HepG2 (cell line): ENCODE measurements around the gene NDUFS2. TPM values are rescaled to one million over a fixed set of nuclear protein-coding genes. Genes with fewer than 3 reads are reported as not detected.

Experiments used
- BRCA1 ChIP-seq: sonication (generic); formaldehyde crosslinking; IDR thresholded peaks from 2 replicates; pipeline ENCODE4 v1.4.0; 2020; ENCODE audit warnings: missing genetic modification reagents
- CC2D1A ChIP-seq: sonication (generic); formaldehyde crosslinking; IDR thresholded peaks from 2 replicates; pipeline ENCODE4 v1.8.1; 2023; ENCODE audit warnings: mild to moderate bottlenecking, missing genetic modification reagents
- CEBPG ChIP-seq: IDR thresholded peaks from 2 replicates; pipeline ENCODE4 v1.6.1; 2016
- CHD4 ChIP-seq: fragments of 200-600 bp; sonication (generic); IDR thresholded peaks from 2 replicates; pipeline ENCODE4 v1.7.0; 2017; ENCODE audit warnings: mild to moderate bottlenecking, low read length, borderline replicate concordance
- E2F1 ChIP-seq: sonication (generic); formaldehyde crosslinking; IDR thresholded peaks from 2 replicates; pipeline ENCODE4 v1.5.0; 2020; ENCODE audit warnings: missing genetic modification reagents
- ETV6 ChIP-seq: sonication (generic); formaldehyde crosslinking; conservative IDR thresholded peaks from 2 replicates; pipeline ENCODE4 v1.4.0; 2020; ENCODE audit warnings: missing genetic modification reagents
- HOXA5 ChIP-seq: sonication (generic); formaldehyde crosslinking; IDR thresholded peaks from 2 replicates; pipeline ENCODE4 v1.4.0; 2020; ENCODE audit warnings: missing genetic modification reagents
- KLF16 ChIP-seq, 2 experiments: sonication (generic) in 1 of 2; formaldehyde crosslinking in 1 of 2; IDR thresholded peaks; 2 replicates each; pipeline versions ENCODE4 v1.6.1 to v1.8.0; 2016 to 2023; ENCODE audit warnings: missing genetic modification reagents in 2 of 2, missing compliant biosample characterization in 1 of 2
- MAFK ChIP-seq, 2 experiments: IDR thresholded peaks in 1 of 2; conservative IDR thresholded peaks in 1 of 2; 2 replicates each; pipeline ENCODE4 v1.6.1; 2011; ENCODE audit warnings: improper control_type of control experiment in 2 of 2, low read length in 2 of 2
- MIER2 ChIP-seq: IDR thresholded peaks from 2 replicates; pipeline ENCODE4 v1.6.1; 2016; ENCODE audit warnings: missing biosample characterization, missing genetic modification reagents
- NFE2L2 ChIP-seq: fragments of 150-350 bp; IDR thresholded peaks from 2 replicates; pipeline ENCODE4 v1.6.1; 2014; ENCODE audit warnings: low read length
- PLSCR1 ChIP-seq: sonication (generic); formaldehyde crosslinking; IDR thresholded peaks from 2 replicates; pipeline ENCODE4 v1.5.0; 2020; ENCODE audit warnings: missing genetic modification reagents, mild to moderate bottlenecking, borderline replicate concordance
- POGK ChIP-seq: sonication (generic); formaldehyde crosslinking; conservative IDR thresholded peaks from 2 replicates; pipeline ENCODE4 v1.8.0; 2022; ENCODE audit warnings: mild to moderate bottlenecking, moderate library complexity, missing genetic modification reagents
- TAF1 ChIP-seq: sonication (generic); formaldehyde crosslinking; IDR thresholded peaks from 2 replicates; pipeline ENCODE4 v1.4.0; 2020; ENCODE audit warnings: missing genetic modification reagents
- TCF7 ChIP-seq: sonication (generic); IDR thresholded peaks from 2 replicates; pipeline ENCODE4 v1.6.1; 2016; ENCODE audit warnings: antibody characterized with exemption, low read depth
- THAP11 ChIP-seq: IDR thresholded peaks from 2 replicates; pipeline ENCODE4 v1.6.1; 2016; ENCODE audit warnings: missing biosample characterization, missing genetic modification reagents
- ZBTB10 ChIP-seq: sonication (generic); formaldehyde crosslinking; IDR thresholded peaks from 2 replicates; pipeline ENCODE4 v1.4.0; 2020; ENCODE audit warnings: missing genetic modification reagents, borderline replicate concordance
- ZNF17 ChIP-seq: sonication (generic); formaldehyde crosslinking; IDR thresholded peaks from 2 replicates; pipeline ENCODE4 v1.5.0; 2020; ENCODE audit warnings: mild to moderate bottlenecking, missing genetic modification reagents
- ZNF234 ChIP-seq: sonication (generic); formaldehyde crosslinking; conservative IDR thresholded peaks from 2 replicates; pipeline ENCODE4 v1.5.1; 2020; ENCODE audit warnings: mild to moderate bottlenecking, missing genetic modification reagents
- ZNF354B ChIP-seq: sonication (generic); formaldehyde crosslinking; IDR thresholded peaks from 2 replicates; pipeline ENCODE4 v1.8.0; 2022; ENCODE audit warnings: mild to moderate bottlenecking, missing genetic modification reagents
- ZNF558 ChIP-seq: sonication (generic); formaldehyde crosslinking; IDR thresholded peaks from 2 replicates; pipeline ENCODE4 v1.9.0; 2022; ENCODE audit warnings: mild to moderate bottlenecking, missing genetic modification reagents, borderline replicate concordance
- ZNF615 ChIP-seq: sonication (generic); formaldehyde crosslinking; IDR thresholded peaks from 2 replicates; pipeline ENCODE4 v1.5.0; 2020; ENCODE audit warnings: mild to moderate bottlenecking, missing genetic modification reagents, borderline replicate concordance
- ZNF670 ChIP-seq: sonication (generic); formaldehyde crosslinking; IDR thresholded peaks from 2 replicates; pipeline ENCODE4 v1.8.0; 2022; ENCODE audit warnings: mild to moderate bottlenecking, missing genetic modification reagents, borderline replicate concordance
- ZNF672 ChIP-seq: sonication (generic); formaldehyde crosslinking; IDR thresholded peaks from 2 replicates; pipeline ENCODE4 v1.8.1; 2022; ENCODE audit warnings: missing genetic modification reagents
- ZNF777 ChIP-seq: sonication (generic); formaldehyde crosslinking; IDR thresholded peaks from 2 replicates; pipeline ENCODE4 v1.4.0; 2020; ENCODE audit warnings: missing genetic modification reagents
- polyA plus RNA-seq, 8 experiments: library from polyadenylated mRNA; depleted of rRNA in 3 of 8; stranded (reverse) in 7 of 8; unstranded in 1 of 8; fragments of >200 nt; fragmentation: Illumina TruSeq in 4 of 8; extraction: Trizol in 4 of 8; gene quantifications; 2 replicates each; pipeline versions ENCODE4 v1.2.1 to v1.2.3, GENCODE V29; 2011 to 2016; ENCODE audit warnings: low read depth in 4 of 8, missing spikeins in 1 of 8, mixed read lengths in 1 of 8; ENCODE audit not compliant: insufficient read depth in 1 of 8
- total RNA-seq, 5 experiments: library from RNA; depleted of rRNA; stranded (reverse); fragments of >200 nt; fragmentation: Illumina TruSeq; extraction: Trizol; gene quantifications; 2 replicates each; pipeline ENCODE4 v1.2.3, GENCODE V29; 2016; ENCODE audit warnings: low read depth in 1 of 5

Gene NDUFS2
- total and polyA plus RNA-seq, 2 of the 13 experiments (the other 11 are each of a cell fraction or from before 2014, with no cell fraction given): 89.9 to 118 TPM

- TF ChIP-seq ZBTB10 (no peak), BRCA1 (CRISPR knock-in tag) (no peak), TCF7 (no peak; the same call in 1 of the 2 replicates), ZNF672 (CRISPR knock-in tag) (no peak), ZNF615 (CRISPR knock-in tag) (no peak), MIER2 (no peak), CC2D1A (no peak), POGK (CRISPR knock-in tag) (no peak), CHD4 (no peak; the same call in 1 of the 2 replicates), ZNF234 (no peak), MAFK (conservative IDR thresholded peaks at IDR 0.05 in 1 of 2, IDR thresholded peaks at IDR 0.05 in 1 of 2; ENCODE audit: low read length in 2 of 2) (no peak), ZNF354B (no peak), ZNF558 (CRISPR knock-in tag) (no peak), E2F1 (CRISPR knock-in tag) (no peak), ZNF670 (CRISPR knock-in tag) (no peak), TAF1 (peak; percentile 80), ZNF17 (no peak), THAP11 (CRISPR knock-in tag) (peak; percentile 67), ETV6 (CRISPR knock-in tag) (no peak), NFE2L2 (no peak), HOXA5 (0 out of 2 replicates have a peak, but pooled peaks have one; percentile 20), KLF16 (CRISPR knock-in tag; IDR thresholded peaks at IDR 0.05) (peak in 1 of 2 experiments; percentile 46; a peak in 1 of 4 replicates), PLSCR1 (CRISPR knock-in tag) (no peak), ZNF777 (CRISPR knock-in tag) (no peak), CEBPG (no peak)
Measured at GRCh38 chr1:161225534-161226319, 23.6 kb downstream of the NDUFS2 start, which contains the start of gene TOMM40L (continued).
